ENCODE data around the gene OLFML2B.

The OLFML2B gene

GRCh38 chr1:161955606-161956005, 68.1 kb downstream of the OLFML2B start:
- Histone ChIP-seq H3K9ac (ENCODE audit: low read depth, low read length, poor library complexity, severe bottlenecking) (no peak overlapping the region), H3K4me2 (ENCODE audit: low read depth, low read length, poor library complexity, severe bottlenecking) (peak overlapping the region; percentile 33), H3K9me3 (ENCODE audit: insufficient read depth, low read depth, low read length) (no peaks in the 10 kb centered on the region), H3K79me2 (ENCODE audit: insufficient read depth, low read length) (no peaks in the 10 kb centered on the region), H3K4me1 (ENCODE audit: insufficient read depth, low read length, poor library complexity, severe bottlenecking) (peaks cover 21% of the 10 kb centered on the region), H3F3A (ENCODE audit: low read depth) (no peaks in the 10 kb centered on the region), H3K4me3 (ENCODE audit: low read length, poor library complexity, severe bottlenecking) (no peak overlapping the region), H2AFZ (ENCODE audit: low read length) (no peak overlapping the region), H3K36me3 (ENCODE audit: insufficient read depth, low read length) (peaks cover 30% of the 10 kb centered on the region; the same call in 1 of the 2 replicates), H4K20me1 (ENCODE audit: insufficient read depth, low read length, poor library complexity, severe bottlenecking) (no peaks in the 10 kb centered on the region), H3K9me2 (replicated peaks; ENCODE audit: low read depth, low read length) (no peaks in the 10 kb centered on the region), H3K27me3 (ENCODE audit: insufficient read depth, low read length, poor library complexity, severe bottlenecking) (no peaks in the 10 kb centered on the region)
- TF ChIP-seq EZH2phosphoT487 (IDR thresholded peaks at IDR 0.05; ENCODE audit: borderline replicate concordance) (no peak), CTCF (conservative IDR thresholded peaks at IDR 0.05; ENCODE audit: low read length) (no peak)

DNA sequence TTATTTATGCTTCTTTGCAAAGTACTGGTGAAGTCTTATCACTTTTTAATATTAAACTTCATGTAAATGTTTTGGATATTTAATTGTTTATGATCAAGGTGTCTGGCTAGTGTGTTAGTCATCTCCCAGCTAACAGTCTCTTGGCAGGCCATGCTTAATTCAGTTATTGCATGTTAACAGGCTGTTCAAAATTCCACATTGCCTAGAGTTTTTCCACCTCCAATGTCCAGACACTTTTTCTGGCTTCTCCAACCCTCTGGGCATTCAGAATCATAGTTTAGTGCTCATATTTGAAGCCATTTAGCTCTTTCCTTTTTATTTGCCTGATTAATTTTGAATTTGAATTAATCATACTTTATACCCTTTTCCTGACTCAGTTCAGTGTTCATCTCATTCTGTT, 69.2 kb downstream of the OLFML2B start:
- no peak overlapping the region for H3K4me2 ChIP-seq (ENCODE audit: low read depth, low read length, poor library complexity, severe bottlenecking)
- H3K4me1 ChIP-seq (ENCODE audit: insufficient read depth, low read length, poor library complexity, severe bottlenecking) = peaks cover 21% of the 10 kb centered on the region
- no peaks in the 10 kb centered on the region for H3K9me3 ChIP-seq (ENCODE audit: insufficient read depth, low read depth, low read length)
- no peak overlapping the region for H2AFZ ChIP-seq (ENCODE audit: low read length)
- no peak overlapping the region for H3K4me3 ChIP-seq (ENCODE audit: low read length, poor library complexity, severe bottlenecking)
- no peaks in the 10 kb centered on the region for H3K9me2 ChIP-seq (replicated peaks; ENCODE audit: low read depth, low read length)
- peaks cover 19% of the 10 kb centered on the region; the same call in 1 of the 2 replicates for H3K36me3 ChIP-seq (ENCODE audit: insufficient read depth, low read length)
- H4K20me1 ChIP-seq (ENCODE audit: insufficient read depth, low read length, poor library complexity, severe bottlenecking) = no peaks in the 10 kb centered on the region
- no peaks in the 10 kb centered on the region for H3F3A ChIP-seq (ENCODE audit: low read depth)
- H3K27me3 ChIP-seq (ENCODE audit: insufficient read depth, low read length, poor library complexity, severe bottlenecking) = no peaks in the 10 kb centered on the region
- no peaks in the 10 kb centered on the region for H3K79me2 ChIP-seq (ENCODE audit: insufficient read depth, low read length)
- TF ChIP-seq CTCF (conservative IDR thresholded peaks at IDR 0.05; ENCODE audit: low read length) = no peak
- no peak for TF ChIP-seq EZH2phosphoT487 (IDR thresholded peaks at IDR 0.05; ENCODE audit: borderline replicate concordance)
- H3K9ac ChIP-seq (ENCODE audit: low read depth, low read length, poor library complexity, severe bottlenecking) = no peak overlapping the region

DNA sequence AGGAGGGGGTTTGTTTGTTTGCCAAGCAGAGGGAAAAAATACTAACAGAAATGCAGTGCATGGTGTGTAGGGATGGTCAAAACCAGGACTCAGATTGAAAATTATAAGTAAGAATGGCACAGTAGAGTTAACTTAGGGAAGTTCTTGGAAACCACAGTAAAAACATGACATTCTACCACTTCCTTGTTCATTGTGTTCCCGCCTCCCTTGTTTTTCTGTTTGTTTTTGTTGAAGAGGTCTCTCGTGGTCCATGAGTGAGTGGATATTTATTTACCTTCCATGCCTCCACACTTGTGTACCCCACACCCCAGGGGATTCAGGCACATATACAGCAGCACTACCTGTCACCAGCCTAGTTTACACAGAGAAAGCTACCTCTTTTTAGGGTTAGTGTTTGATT, 69.6 kb downstream of the OLFML2B start:
- peaks cover 18% of the 10 kb centered on the region; the same call in 1 of the 2 replicates for H3K36me3 ChIP-seq (ENCODE audit: insufficient read depth, low read length)
- H2AFZ ChIP-seq (ENCODE audit: low read length) = no peak overlapping the region
- peaks cover 21% of the 10 kb centered on the region for H3K4me1 ChIP-seq (ENCODE audit: insufficient read depth, low read length, poor library complexity, severe bottlenecking)
- no peak overlapping the region for H3K4me2 ChIP-seq (ENCODE audit: low read depth, low read length, poor library complexity, severe bottlenecking)
- no peaks in the 10 kb centered on the region for H3K27me3 ChIP-seq (ENCODE audit: insufficient read depth, low read length, poor library complexity, severe bottlenecking)
- H3K4me3 ChIP-seq (ENCODE audit: low read length, poor library complexity, severe bottlenecking) = no peak overlapping the region
- H3K9me2 ChIP-seq (replicated peaks; ENCODE audit: low read depth, low read length) = no peaks in the 10 kb centered on the region
- no peaks in the 10 kb centered on the region for H3K9me3 ChIP-seq (ENCODE audit: insufficient read depth, low read depth, low read length)
- H3F3A ChIP-seq (ENCODE audit: low read depth) = no peaks in the 10 kb centered on the region
- no peak overlapping the region for H3K9ac ChIP-seq (ENCODE audit: low read depth, low read length, poor library complexity, severe bottlenecking)
- H4K20me1 ChIP-seq (ENCODE audit: insufficient read depth, low read length, poor library complexity, severe bottlenecking) = no peaks in the 10 kb centered on the region
- H3K79me2 ChIP-seq (ENCODE audit: insufficient read depth, low read length) = no peaks in the 10 kb centered on the region
- TF ChIP-seq CTCF (conservative IDR thresholded peaks at IDR 0.05; ENCODE audit: low read length) = no peak
- no peak for TF ChIP-seq EZH2phosphoT487 (IDR thresholded peaks at IDR 0.05; ENCODE audit: borderline replicate concordance)

Data from Loucy (cell line).